HG03469 (cell line): ENCODE data around the gene ZNRF2.

Experiments used
- ATAC-seq: cut with Tn5 transposase; IDR thresholded peaks from one replicate; pipeline ENCODE4 v1.9.1; 2021; ENCODE audit warnings: mild to moderate bottlenecking, moderate library complexity, moderate number of reproducible peaks; ENCODE audit not compliant: unreplicated experiment

ZNRF2 gene

GRCh38 chr7:30396389-30396788 lies 112.0 kb downstream of the ZNRF2 start:
- no peak for ATAC-seq

GRCh38 chr7:30403477-30403876 lies 119.1 kb downstream of the ZNRF2 start:
- no peak for ATAC-seq

- no peak for ATAC-seq
These were observed 120.8 kb downstream of the ZNRF2 start for GRCh38 chr7:30405179-30405578.

- ATAC-seq, result no peak
These were observed 122.4 kb downstream of the ZNRF2 start for GRCh38 chr7:30406664-30407425.

GRCh38 chr7:30411173-30411572 lies 126.8 kb downstream of the ZNRF2 start:
- ATAC-seq, result no peak

- no peak for ATAC-seq
These were observed 127.5 kb downstream of the ZNRF2 start for GRCh38 chr7:30411897-30412296.

- ATAC-seq, result no peak
These were observed 128.5 kb downstream of the ZNRF2 start for GRCh38 chr7:30412782-30413504.

GRCh38 chr7:30413864-30414263 lies 129.5 kb downstream of the ZNRF2 start:
- no peak for ATAC-seq
